MM.1S (cell line): Measurements from ENCODE around the gene LNP1.

Experiments
- DNase-seq: peaks from one replicate; pipeline ENCODE4 v3.0.0-alpha.2; 2015
- H2AFZ ChIP-seq: fragments of 300-600 bp; sonication (generic); 2 replicates; pipeline ENCODE4 v1.6.0; 2016; ENCODE audit warnings: antibody characterized with exemption, low read length
- H3F3A ChIP-seq: fragments of 300-600 bp; sonication (generic); 2 replicates; pipeline ENCODE4 v1.6.1; 2016; ENCODE audit warnings: mild to moderate bottlenecking, antibody characterized with exemption, low read length, moderate library complexity, mixed read lengths; ENCODE audit not compliant: insufficient read depth
- H3K27ac ChIP-seq: fragments of 300-600 bp; sonication (generic); 2 replicates; pipeline ENCODE4 v1.5.1; 2016; ENCODE audit warnings: mild to moderate bottlenecking, low read length
- H3K27me3 ChIP-seq: fragments of 300-600 bp; sonication (generic); replicated peaks from 2 replicates; pipeline ENCODE4 v1.6.0; 2016; ENCODE audit warnings: low read length; ENCODE audit not compliant: insufficient read depth
- H3K36me3 ChIP-seq: fragments of 300-600 bp; sonication (generic); replicated peaks from 2 replicates; pipeline ENCODE4 v1.6.1; 2016; ENCODE audit warnings: mild to moderate bottlenecking, low read length, mixed read lengths; ENCODE audit not compliant: insufficient read depth
- H3K4me1 ChIP-seq: fragments of 300-600 bp; sonication (generic); 2 replicates; pipeline ENCODE4 v1.6.1; 2016; ENCODE audit warnings: low read length, mixed read lengths
- H3K4me2 ChIP-seq: fragments of 300-600 bp; sonication (generic); 2 replicates; pipeline ENCODE4 v1.6.0; 2016; ENCODE audit warnings: low read depth, low read length
- H3K4me3 ChIP-seq: fragments of 300-600 bp; sonication (generic); 2 replicates; pipeline ENCODE4 v1.5.1; 2016; ENCODE audit warnings: low read length, mixed read lengths
- H3K79me2 ChIP-seq: fragments of 300-600 bp; sonication (generic); 2 replicates; pipeline ENCODE4 v1.6.1; 2016; ENCODE audit warnings: mixed run types, low read length, mixed read lengths
- H3K9ac ChIP-seq: fragments of 300-600 bp; sonication (generic); 2 replicates; pipeline ENCODE4 v1.6.1; 2016; ENCODE audit warnings: low read length, mixed read lengths
- H3K9me2 ChIP-seq: fragments of 300-600 bp; sonication (generic); replicated peaks from 2 replicates; pipeline ENCODE4 v1.6.1; 2016; ENCODE audit warnings: mild to moderate bottlenecking, low read length, mixed read lengths; ENCODE audit not compliant: insufficient read depth
- H3K9me3 ChIP-seq: fragments of 300-600 bp; sonication (generic); replicated peaks from 2 replicates; pipeline ENCODE4 v1.6.1; 2016; ENCODE audit warnings: mild to moderate bottlenecking, low read length, mixed read lengths; ENCODE audit not compliant: insufficient read depth
- H4K20me1 ChIP-seq: fragments of 300-600 bp; sonication (generic); 2 replicates; pipeline ENCODE4 v1.6.1; 2016; ENCODE audit warnings: mild to moderate bottlenecking, low read length, moderate library complexity, mixed read lengths; ENCODE audit not compliant: insufficient read depth
- CTCF ChIP-seq: fragments of 300-600 bp; sonication (generic); IDR thresholded peaks from 2 replicates; pipeline ENCODE4 v1.5.1; 2016; ENCODE audit warnings: antibody characterized with exemption, low read length, mixed read lengths
- EZH2 ChIP-seq: fragments of 300-600 bp; sonication (generic); optimal IDR thresholded peaks from 2 replicates; pipeline ENCODE3; 2017; ENCODE audit warnings: low read depth, mild to moderate bottlenecking, antibody characterized with exemption, low read length, mixed read lengths
- EZH2phosphoT487 ChIP-seq: fragments of 300-600 bp; sonication (generic); IDR thresholded peaks from 2 replicates; pipeline ENCODE4 v1.6.1; 2018; ENCODE audit warnings: antibody characterized with exemption, low read length

LNP1 gene

GRCh38 chr3:100354850-100355249 lies 46.5 kb upstream of the LNP1 start:
- H3K9me2 ChIP-seq: no peaks in the 10 kb centered on the region
- H3K9me3 ChIP-seq: no peaks in the 10 kb centered on the region
- H3F3A ChIP-seq: no peaks in the 10 kb centered on the region
- H3K4me1 ChIP-seq: no peaks in the 10 kb centered on the region
- H3K4me3 ChIP-seq: no peak overlapping the region
- H3K79me2 ChIP-seq: no peaks in the 10 kb centered on the region
- H3K36me3 ChIP-seq: no peaks in the 10 kb centered on the region; the same call in 1 of the 2 replicates
- TF ChIP-seq EZH2 (no peak), EZH2phosphoT487 (no peak), CTCF (no peak)
- H4K20me1 ChIP-seq: no peaks in the 10 kb centered on the region
- no peak overlapping the region for H3K4me2 ChIP-seq
- no peak overlapping the region for H3K9ac ChIP-seq
- no peak for DNase-seq
- H2AFZ ChIP-seq: no peak overlapping the region
- no peaks in the 10 kb centered on the region for H3K27me3 ChIP-seq
- no peak overlapping the region for H3K27ac ChIP-seq

GRCh38 chr3:100358413-100358812 lies 42.9 kb upstream of the LNP1 start:
- Histone ChIP-seq H3K9me2 (no peaks in the 10 kb centered on the region), H3K27me3 (no peaks in the 10 kb centered on the region), H3F3A (no peaks in the 10 kb centered on the region), H3K9ac (no peak overlapping the region), H4K20me1 (no peaks in the 10 kb centered on the region), H2AFZ (no peak overlapping the region), H3K36me3 (no peaks in the 10 kb centered on the region; the same call in 1 of the 2 replicates), H3K9me3 (no peaks in the 10 kb centered on the region), H3K4me1 (no peaks in the 10 kb centered on the region), H3K4me2 (no peak overlapping the region), H3K79me2 (no peaks in the 10 kb centered on the region), H3K27ac (no peak overlapping the region), H3K4me3 (no peak overlapping the region)
- TF ChIP-seq EZH2phosphoT487 (no peak), EZH2 (no peak), CTCF (no peak)
- no peak for DNase-seq

- Histone ChIP-seq H4K20me1 (no peaks in the 10 kb centered on the region), H3K4me2 (no peak overlapping the region), H3K27ac (no peak overlapping the region), H3K27me3 (no peaks in the 10 kb centered on the region), H3K4me3 (no peak overlapping the region), H3K9me2 (no peaks in the 10 kb centered on the region), H3K4me1 (no peaks in the 10 kb centered on the region), H3K9ac (no peak overlapping the region), H3F3A (no peaks in the 10 kb centered on the region), H2AFZ (no peak overlapping the region), H3K9me3 (no peaks in the 10 kb centered on the region), H3K36me3 (peaks cover 3% of the 10 kb centered on the region; the same call in 1 of the 2 replicates), H3K79me2 (no peaks in the 10 kb centered on the region)
- DNase-seq: no peak
- no peak for TF ChIP-seq EZH2phosphoT487
- TF ChIP-seq EZH2: no peak
- TF ChIP-seq CTCF: no peak
Observed at GRCh38 chr3:100359035-100359434, 42.3 kb upstream of the LNP1 start.
